Bronchial epithelial cell (primary cell): ENCODE measurements around the gene CCDC73. TPM values are rescaled to one million over a fixed set of nuclear protein-coding genes. Genes with fewer than 3 reads are reported as not detected.
"Not testable (repeated sequence)": the region's sequence is repeated elsewhere in the genome, so short reads cannot be mapped to it uniquely, and the experiment has no call there.

Experiments used
- DNase-seq: peaks from one replicate; pipeline ENCODE4 v3.0.0-alpha.2; 2010; ENCODE audit warnings: low read depth
- FAIRE-seq: peaks from 2 replicates; lab custom pipeline; 2011; peaks lifted over from hg19 to GRCh38; lab: Jason Lieb, UNC
- H3K27me3 ChIP-seq: 2 replicates; pipeline ENCODE4 v1.5.1; 2011; ENCODE audit warnings: low read length; ENCODE audit not compliant: control insufficient read depth, insufficient read depth
- H3K36me3 ChIP-seq: 2 replicates; pipeline ENCODE4 v1.5.1; 2011; ENCODE audit warnings: low read length; ENCODE audit not compliant: control insufficient read depth, insufficient read depth
- H3K4me3 ChIP-seq: 2 replicates; pipeline ENCODE4 v1.5.1; 2011; ENCODE audit warnings: mild to moderate bottlenecking, low read depth, low read length, control low read depth
- total RNA-seq: library from RNA; depleted of rRNA; stranded (reverse); fragments of >200 nt; gene quantifications from 2 replicates; pipeline ENCODE4 v1.2.1, GENCODE V29; 2014
- TF ChIP-seq, protein P1 (sequence below): IDR thresholded peaks from 2 replicates; pipeline ENCODE4 v1.5.1; 2011; ENCODE audit warnings: mild to moderate bottlenecking, moderate library complexity, low read length, control low read depth, inconsistent platforms; ENCODE audit not compliant: insufficient read depth, severe bottlenecking

Gene CCDC73
- total RNA-seq, 1 donor from 2014 or later: not detected

DNA sequence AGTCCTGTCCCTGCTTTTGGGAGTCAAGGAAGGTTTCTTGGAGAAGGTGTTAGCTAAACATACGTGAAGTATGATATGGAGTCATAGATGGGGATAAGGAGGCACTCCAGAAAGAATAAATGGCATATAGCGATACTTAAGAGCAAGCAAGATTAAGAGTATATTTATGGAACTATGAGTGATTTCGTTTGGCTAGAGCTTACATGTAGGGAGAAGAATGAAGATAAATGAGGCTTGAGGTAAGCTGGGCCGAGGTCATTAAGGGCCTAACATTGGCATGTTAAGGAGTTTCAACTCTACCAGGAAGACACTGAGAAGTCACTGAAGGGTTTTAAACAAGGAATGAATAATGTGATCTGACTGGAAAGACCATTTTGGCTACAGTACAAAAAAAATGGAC, 177.6 kb downstream of the CCDC73 start:
- DNase-seq (no peak), FAIRE-seq (no peak)
- H3K27me3 ChIP-seq: no peaks in the 10 kb centered on the region
- TF ChIP-seq, protein P1, sequence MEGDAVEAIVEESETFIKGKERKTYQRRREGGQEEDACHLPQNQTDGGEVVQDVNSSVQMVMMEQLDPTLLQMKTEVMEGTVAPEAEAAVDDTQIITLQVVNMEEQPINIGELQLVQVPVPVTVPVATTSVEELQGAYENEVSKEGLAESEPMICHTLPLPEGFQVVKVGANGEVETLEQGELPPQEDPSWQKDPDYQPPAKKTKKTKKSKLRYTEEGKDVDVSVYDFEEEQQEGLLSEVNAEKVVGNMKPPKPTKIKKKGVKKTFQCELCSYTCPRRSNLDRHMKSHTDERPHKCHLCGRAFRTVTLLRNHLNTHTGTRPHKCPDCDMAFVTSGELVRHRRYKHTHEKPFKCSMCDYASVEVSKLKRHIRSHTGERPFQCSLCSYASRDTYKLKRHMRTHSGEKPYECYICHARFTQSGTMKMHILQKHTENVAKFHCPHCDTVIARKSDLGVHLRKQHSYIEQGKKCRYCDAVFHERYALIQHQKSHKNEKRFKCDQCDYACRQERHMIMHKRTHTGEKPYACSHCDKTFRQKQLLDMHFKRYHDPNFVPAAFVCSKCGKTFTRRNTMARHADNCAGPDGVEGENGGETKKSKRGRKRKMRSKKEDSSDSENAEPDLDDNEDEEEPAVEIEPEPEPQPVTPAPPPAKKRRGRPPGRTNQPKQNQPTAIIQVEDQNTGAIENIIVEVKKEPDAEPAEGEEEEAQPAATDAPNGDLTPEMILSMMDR: no peak
- no peak overlapping the region for H3K4me3 ChIP-seq
- no peaks in the 10 kb centered on the region for H3K36me3 ChIP-seq

DNA sequence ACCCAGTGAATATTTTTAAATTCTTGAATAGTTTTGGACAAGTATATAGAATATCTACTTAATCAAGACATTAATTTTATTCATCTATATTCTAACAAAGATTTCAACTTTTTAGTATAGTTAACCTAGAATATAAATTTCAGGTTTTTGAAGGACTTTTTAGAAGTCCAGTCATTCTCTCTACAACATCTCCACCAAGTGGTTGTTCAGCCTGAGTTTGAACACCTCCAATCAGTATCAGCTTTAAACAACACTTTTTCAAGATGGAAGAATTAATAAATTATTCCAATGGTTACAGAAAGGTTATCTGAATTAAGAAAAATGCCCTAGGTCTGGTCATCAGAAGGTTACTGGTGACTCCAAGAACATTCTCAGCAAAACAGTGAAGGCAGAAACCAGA, 179.0 kb downstream of the CCDC73 start:
- FAIRE-seq: no peak
- TF ChIP-seq, protein P1: no peak
- H3K36me3 ChIP-seq: no peaks in the 10 kb centered on the region
- DNase-seq: peak; percentile 5
- H3K27me3 ChIP-seq: no peaks in the 10 kb centered on the region
- no peak overlapping the region for H3K4me3 ChIP-seq

DNA sequence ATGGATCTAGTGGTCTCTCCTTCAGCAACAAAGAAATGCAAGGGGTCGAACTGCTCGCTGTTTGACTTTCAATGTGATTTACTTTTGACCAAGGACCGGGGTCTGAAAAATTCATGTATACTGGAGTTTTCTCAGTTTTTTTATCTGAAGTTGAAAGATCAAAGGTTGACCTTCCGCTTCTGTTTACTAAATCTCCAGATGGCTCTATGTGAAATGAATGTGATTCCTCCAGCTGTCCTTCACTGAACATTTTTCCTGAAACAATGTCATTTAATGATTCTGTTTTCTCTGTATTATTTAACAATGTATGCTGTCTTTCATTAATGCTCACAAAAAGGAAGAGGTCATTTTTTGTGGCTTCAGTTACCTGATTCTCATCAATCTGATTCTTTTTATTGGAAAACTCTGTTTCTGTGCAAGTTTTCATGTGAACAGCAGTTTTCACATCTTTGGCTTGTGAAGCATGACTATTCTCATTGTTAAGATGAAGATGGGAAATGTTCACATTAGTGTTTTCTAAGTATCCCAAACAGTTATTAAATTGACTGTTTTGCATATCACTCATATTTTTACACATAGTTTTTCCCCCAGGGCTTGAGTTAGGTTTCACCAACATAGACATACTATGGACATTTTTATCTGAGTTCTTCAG, 180.8 kb downstream of the CCDC73 start:
- H3K27me3 ChIP-seq: no peaks in the 10 kb centered on the region
- no peak overlapping the region for H3K4me3 ChIP-seq
- TF ChIP-seq, protein P1: no peak
- DNase-seq (no peak), FAIRE-seq (no peak)
- no peaks in the 10 kb centered on the region for H3K36me3 ChIP-seq

DNA sequence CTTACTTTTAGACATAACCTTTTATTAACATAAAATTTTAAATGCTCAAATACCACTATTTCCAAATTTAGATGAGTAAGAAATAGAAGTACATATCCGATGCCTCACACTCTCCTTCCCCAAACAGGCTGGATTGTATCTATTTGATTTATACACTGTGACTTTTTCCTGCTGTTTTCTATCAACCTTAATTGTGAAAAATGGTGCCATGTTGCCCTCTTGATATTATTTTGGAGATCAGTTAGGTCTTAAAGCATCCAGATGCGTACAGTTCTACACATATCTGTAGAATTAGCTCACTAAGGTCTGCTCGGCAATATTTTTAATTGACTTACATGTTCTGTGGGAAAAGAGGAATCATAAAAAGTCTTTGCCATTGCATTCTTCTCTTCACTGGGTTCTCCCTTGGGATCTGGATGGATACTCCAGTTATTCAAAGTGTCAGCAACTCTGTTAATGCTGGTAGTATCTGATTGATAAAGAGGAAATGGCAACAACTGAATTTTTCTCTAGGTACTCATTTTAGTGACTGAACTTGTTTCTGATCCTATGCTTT, 183.6 kb downstream of the CCDC73 start:
- Histone ChIP-seq H3K36me3 (no peaks in the 10 kb centered on the region), H3K27me3 (no peaks in the 10 kb centered on the region), H3K4me3 (no peak overlapping the region)
- FAIRE-seq: no peak
- DNase-seq: no peak
- TF ChIP-seq, protein P1: no peak

DNA sequence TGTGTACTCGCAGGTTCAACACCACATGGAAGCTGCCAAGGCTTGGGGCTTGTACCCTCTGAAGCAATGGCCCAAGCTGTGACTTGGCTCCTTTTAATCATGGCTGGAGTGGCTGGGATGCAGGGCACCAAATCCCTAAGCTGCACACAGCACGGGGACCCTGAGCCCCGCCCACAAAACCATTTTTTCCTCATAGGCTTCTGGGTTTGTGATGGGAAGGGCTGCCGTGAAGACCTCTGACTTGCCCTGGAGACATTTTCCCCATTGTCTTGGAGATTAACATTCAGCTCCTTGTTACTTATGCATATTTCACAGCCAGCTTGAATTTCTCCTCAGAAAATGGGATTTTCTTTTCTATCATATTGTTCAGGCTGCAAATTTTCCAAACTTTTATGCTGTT, 185.6 kb downstream of the CCDC73 start:
- not testable (repeated sequence) for H3K27me3 ChIP-seq, H3K36me3 ChIP-seq, FAIRE-seq, DNase-seq, H3K4me3 ChIP-seq

DNA sequence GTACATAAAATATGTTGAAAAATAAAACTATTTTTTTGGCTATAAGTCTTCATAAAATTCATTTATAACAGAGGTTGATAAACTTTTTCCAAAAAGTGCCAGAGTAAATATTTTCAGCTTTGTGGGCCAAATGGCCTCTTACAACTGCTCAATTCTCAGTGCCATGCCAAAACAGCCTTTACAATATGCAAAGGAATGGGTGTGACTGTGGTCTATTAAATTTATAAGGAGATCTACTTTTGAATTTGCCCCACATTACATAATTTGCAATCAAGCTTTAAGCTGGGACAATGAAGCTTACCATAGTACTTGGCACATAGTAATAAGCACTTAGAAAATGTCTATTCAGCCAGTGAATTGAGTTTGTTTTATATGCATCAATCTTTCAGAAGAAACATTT, 188.2 kb downstream of the CCDC73 start:
- DNase-seq (no peak), FAIRE-seq (no peak)
- TF ChIP-seq, protein P1: no peak
- Histone ChIP-seq H3K27me3 (no peaks in the 10 kb centered on the region), H3K4me3 (no peak overlapping the region), H3K36me3 (peaks cover 5% of the 10 kb centered on the region)
